Inferior parietal cortex (tissue), 1 donor: Measurements from ENCODE around the gene ASB8.
A peak's percentile ranks its signal among the peaks of the same experiment; 100 is the strongest.

Experiments
- DNase-seq: peaks from one replicate; pipeline ENCODE4 v3.0.0-alpha.2; 2016; ENCODE audit errors: extremely low spot score

Gene ASB8

GRCh38 chr12:48157018-48157888 lies at the start of gene ASB8:
Gene ASB8 (minus strand): TSS chr12:48157515. CDS start chr12:48153496, 4,019 bp downstream.
- peak; percentile 99 for DNase-seq

- no peak for DNase-seq
Measured at GRCh38 chr12:48203192-48203591, 45.9 kb upstream of the ASB8 start, which contains the start of gene OR10AD1. Gene OR10AD1 (minus strand): TSS chr12:48203292. CDS start chr12:48203292, 0 bp downstream.

DNA sequence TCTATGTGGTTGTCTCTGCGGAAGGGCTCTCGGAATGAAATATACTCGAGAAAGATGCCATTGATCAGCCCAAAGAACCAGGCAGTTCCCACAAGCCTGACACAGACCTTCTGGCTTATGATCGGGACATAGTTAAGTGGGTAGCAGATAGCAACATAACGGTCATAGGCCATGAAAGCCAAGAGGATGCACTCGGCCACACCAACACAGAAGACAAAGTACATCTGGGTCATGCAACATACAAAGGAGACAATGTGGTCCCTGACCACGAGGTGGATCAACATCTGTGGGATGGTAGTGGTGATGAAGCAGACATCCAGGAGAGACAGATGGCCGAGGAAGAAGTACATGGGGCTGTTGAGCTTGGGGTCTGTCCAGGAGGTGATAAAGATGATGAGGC lies 45.5 kb upstream of the ASB8 start:
- DNase-seq = no peak

- no peak for DNase-seq
Measured at GRCh38 chr12:48201516-48201915, 44.2 kb upstream of the ASB8 start.

- DNase-seq = no peak
Measured at GRCh38 chr12:48201091-48201490, 43.8 kb upstream of the ASB8 start.

DNA sequence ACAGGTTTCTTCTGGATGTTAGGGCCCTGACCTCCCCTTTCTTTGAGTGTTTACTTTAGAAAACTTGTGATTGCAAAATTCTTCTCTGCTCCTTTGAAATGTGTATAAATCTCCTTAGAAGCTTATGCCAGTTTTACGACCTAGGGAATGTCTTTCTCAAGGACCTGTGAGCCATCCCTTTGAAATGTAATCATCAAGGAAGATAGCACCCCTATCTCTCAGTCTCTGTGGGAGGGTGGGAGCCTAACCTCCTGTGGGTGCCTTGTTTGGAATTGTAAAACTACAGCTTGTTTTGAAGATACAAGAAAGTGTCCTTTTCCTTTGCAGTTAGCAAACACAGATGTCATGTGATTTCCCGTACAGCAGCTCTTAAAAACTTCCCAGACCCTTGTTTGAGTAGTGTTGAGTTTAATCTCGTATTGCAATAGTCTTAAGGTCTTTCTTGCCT lies 42.5 kb upstream of the ASB8 start:
- DNase-seq = no peak

DNA sequence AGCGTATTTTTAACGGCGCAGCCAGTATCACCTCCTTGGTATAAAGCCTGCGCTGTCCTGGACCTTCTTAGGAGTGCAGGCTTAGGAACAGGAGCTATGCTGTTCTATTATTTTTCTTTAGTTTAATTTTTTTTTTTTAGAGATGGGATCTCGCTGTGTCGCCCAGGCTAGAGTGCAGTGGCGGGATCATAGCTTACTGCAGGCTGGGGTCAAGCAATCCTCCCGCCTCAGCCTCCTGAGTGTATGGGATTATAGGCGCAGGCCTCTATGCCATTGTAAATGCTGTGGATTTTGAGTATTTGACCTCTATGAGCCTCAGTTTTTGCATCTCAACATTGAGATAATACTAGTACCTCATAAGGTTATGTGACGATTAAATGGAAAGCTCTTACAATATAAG lies 41.7 kb upstream of the ASB8 start:
- no peak for DNase-seq

DNA sequence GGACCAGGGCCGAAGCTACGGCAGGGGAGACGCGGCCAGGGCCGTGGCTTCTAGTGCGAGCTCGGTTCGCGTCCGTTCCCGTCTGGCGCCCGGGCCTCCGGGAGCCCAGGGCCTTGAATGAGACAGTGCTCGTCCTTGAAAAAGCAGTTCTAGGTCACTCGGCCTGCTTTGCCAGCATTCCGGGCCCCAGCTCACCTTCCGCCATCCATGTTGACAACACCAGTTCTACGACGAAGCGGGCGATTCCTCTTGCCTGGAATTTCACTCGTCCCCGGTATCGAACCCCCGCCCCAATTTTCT lies 41.3 kb upstream of the ASB8 start:
- DNase-seq = no peak

- peak; percentile 91 for DNase-seq
Measured at GRCh38 chr12:48197971-48198671, 40.8 kb upstream of the ASB8 start.

DNA sequence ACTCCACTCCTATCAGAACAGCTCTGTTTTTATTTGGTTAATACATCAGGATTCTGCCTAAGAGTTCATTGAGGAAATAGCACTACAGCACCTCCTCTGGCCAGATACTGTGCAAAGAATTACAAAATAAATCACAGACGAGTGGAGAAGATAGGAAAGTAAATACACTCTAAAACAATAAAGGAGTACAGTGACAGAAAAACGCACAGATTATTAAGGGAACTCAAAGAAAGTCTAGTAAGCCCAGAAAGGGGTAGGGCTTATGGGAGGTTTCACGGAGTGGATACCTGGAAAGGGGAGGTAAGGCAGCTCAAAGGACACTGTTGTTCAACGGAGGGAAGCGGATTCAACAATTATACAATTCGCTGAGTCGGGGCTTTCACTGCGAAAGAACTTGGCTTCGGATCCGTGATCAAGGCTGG lies 40.2 kb upstream of the ASB8 start:
- DNase-seq = peak; percentile 67

- DNase-seq = no peak
Measured at GRCh38 chr12:48194799-48195201, 37.5 kb upstream of the ASB8 start.

DNA sequence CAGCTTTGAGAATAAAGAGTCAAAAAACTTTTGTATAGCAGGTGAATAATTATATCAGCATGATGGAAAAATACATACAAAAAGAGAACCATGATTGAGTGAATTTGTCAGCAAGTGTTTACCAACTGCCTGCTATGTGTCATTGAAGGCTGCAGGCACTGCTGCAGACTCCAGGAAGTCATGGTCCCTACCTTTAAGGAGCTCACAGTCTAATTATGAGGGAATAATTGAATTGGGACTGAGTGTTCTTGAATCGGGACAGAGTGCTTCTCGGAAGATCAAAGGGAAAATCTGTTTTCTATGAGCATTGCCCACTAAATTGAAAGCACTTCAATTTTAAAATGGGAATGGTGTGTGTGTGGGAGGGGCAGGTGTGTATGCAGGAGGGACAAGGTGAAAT lies 36.3 kb upstream of the ASB8 start:
- no peak for DNase-seq

- no peak for DNase-seq
Measured at GRCh38 chr12:48192861-48193260, 35.5 kb upstream of the ASB8 start.

- no peak for DNase-seq
Measured at GRCh38 chr12:48191096-48191495, 33.8 kb upstream of the ASB8 start.

- DNase-seq = peak; percentile 96
Measured at GRCh38 chr12:48189331-48190125, 32.2 kb upstream of the ASB8 start.

GRCh38 chr12:48187916-48188695 lies 30.8 kb upstream of the ASB8 start:
- no peak for DNase-seq

DNA sequence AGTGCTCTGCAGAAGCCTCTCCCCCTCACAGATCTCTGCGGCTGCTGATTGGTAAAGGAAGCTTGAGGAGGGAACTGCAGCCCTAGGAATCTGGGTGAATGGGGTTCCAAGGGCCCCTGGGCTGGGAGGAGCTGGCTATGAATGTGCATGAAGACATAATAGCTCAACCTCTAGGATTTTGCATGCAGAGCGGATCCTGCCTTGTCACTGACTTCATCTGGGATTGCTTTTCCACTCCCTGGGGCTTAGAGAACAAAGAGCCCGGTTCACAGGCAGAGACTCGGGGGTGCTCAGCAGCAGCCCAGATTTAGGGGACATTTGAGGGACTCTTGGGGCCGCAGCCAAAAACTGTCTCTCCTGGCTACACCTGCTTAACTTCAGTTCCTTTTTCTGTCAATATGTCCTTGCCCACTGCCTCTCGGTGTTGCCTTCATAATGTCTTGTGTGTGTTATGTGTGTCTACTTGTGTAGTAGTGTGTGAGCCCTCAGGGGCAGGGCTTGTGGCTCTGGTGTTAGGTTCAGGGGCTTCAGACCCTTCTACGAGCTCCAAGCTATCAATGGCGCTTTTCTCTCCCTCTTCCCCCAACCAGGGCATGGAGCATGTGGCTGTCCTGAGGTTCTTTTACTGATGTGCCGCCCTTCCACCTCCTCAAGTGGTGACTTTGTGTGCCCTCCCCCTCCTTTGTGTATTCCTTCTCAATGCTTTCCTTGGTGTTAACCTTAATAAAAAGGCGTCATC lies 28.0 kb upstream of the ASB8 start:
- no peak for DNase-seq

GRCh38 chr12:48184549-48184922 lies 27.2 kb upstream of the ASB8 start:
- DNase-seq = no peak

GRCh38 chr12:48183876-48184548 lies 26.7 kb upstream of the ASB8 start:
- DNase-seq = no peak
